ENCODE results near the gene AMN.
"Not testable (repeated sequence)": the region's sequence is repeated elsewhere in the genome, so short reads cannot be mapped to it uniquely, and the experiment has no call there.

Gene AMN

DNA sequence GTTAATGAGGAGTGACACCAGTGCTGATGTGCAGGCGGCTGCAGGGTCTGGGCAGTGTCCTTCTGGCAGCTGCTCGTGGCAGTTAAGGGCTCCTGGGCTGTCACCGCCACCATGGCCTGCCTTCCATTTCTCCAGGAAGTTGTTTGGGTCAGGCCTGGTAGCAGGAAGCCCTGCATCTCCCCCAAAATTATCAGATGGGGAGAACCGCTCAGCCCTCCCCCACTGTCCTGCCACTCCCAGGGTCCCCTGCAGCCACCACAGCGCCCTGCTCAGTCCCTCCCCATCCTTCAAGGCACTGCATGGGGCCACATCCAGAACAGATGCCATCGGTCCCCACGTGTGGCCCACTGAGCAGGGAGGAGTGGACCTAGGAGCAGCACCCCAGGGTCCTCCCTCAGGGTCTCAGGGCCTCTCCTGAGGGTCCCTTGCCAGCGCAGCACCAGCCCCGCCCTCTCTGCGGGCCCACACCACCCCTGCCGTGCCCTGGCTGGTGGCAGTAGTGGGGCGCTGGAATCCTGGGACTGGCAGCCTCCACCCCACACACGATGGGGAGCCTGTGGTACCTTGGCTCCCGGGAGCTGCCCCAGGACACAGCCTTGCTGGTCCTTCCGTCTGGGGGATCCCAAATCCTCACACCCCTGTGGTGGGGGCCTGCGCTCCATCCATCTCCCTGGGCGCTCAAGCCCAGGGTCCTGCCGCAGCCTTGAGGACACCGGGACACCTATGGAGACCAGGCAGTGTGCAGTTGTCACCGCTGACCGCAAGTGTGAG, 10.3 kb upstream of the AMN start:
- no peak for DNase-seq (ENCODE audit: low read depth)

GRCh38 chr14:102913341-102914211, 8.9 kb upstream of the AMN start:
- no peak for DNase-seq (ENCODE audit: low read depth)

DNA sequence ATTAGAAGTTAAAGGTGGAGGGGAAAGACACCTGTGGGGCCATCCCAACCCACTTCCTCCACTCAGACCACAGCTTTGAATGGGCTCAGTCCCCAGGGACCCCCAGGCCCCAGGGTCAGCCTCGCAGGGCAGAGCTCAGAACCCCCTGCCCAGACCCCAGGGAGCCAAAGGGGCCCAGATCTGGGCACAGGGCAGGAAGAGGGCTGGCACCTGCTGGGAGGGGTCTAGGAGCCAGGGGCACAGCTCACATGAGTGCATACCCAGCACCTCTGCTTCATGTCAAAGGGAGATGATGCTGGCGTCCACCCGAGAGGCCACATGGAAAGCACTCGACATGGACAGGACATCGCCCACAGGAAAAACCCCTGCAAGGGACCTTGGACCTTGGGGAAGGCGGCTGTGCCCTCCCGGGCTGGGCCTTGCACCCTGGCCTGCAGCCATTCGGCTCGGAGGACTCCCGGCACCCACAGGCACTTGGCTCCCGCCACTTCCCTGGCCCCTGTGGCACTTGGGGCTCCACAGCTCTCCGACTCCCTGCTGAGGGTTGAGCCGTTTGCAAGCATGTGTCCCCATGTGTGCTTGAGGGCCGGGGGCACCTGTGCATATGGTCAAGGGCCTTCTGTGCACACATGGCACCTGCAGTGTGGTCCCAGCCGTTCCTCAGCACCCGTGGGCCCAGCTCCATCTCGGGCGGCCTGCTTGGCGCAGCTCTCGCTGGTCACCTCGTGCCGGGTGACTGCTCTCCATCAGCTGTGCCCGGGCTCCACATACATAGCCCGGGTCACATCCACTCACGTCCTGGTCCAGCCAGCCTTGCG, 7.8 kb upstream of the AMN start:
- no peak for DNase-seq (ENCODE audit: low read depth)

- no peak for DNase-seq (ENCODE audit: low read depth)
These were observed 7.0 kb upstream of the AMN start for GRCh38 chr14:102915292-102916110.

- no peak for DNase-seq (ENCODE audit: low read depth)
These were observed 6.0 kb upstream of the AMN start for GRCh38 chr14:102916347-102917055.

- DNase-seq (ENCODE audit: low read depth), result no peak
These were observed 5.4 kb upstream of the AMN start for GRCh38 chr14:102917056-102917385.

DNA sequence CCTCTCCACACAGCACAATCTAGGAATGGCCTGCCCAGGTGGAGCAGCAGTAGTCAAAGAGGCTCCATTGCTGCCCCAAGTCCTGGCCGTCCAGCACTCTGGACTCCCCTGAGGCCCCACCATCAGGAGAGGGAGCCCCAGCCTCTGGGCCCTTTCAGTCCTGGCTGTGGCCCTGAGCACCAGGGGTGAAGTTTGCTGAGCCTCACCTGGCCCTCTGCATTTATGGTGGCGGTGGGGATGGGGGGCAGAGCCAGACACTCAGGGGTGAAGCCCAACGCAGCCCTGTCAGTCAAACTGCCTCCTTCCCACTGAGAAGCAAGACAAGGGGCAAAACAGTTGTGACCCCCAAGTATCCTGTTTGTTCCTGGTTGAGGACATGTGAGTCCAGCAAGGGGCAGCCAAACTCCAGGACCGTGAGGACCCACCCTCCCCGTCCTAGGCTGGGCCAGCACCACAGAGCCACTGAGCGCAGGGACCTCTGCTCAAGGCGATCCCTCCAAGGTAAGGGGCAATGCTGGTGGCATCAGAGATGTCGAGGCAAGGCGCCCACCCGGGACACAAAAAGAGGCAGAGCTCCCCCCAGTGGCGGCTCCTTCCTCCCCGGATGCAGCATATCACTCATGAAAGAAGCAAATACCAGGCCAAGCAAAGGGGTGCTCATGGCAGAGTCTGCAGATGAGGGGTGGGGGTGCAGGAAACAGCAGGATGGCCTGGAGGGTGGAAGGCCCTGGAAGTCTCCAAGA, 4.8 kb upstream of the AMN start:
- DNase-seq (ENCODE audit: low read depth), result no peak

- no peak for DNase-seq (ENCODE audit: low read depth)
These were observed 4.0 kb upstream of the AMN start for GRCh38 chr14:102918438-102918837.

DNA sequence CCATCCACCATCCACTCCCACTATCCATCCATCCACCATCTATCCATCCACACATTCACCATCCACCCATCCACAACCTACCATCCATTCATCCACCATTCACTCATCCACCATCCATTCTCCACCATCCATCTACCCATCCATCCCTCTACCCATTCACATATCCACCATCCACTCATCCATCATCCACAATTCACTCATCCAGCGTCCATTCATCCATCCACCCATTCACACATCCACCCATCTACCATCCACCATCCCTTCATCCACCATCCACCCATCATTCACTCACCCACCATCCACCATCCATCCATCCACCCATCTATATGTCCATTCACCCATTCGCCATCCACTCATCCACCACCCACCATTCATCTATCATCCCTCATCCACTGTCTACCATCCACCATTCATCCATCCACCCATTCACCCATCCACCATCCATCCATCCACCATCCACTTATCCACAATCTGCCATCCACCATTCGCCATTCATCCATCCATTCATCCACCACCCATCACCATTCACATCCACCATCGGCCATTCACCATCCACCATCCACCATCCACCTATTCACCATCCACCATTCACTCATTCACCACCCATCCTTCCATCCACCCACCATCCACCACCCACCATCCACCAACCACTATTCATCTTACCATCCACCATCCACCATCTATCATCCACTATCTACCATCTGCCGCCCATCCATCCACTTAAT, 2.0 kb upstream of the AMN start:
- DNase-seq (ENCODE audit: low read depth), result no peak

DNA sequence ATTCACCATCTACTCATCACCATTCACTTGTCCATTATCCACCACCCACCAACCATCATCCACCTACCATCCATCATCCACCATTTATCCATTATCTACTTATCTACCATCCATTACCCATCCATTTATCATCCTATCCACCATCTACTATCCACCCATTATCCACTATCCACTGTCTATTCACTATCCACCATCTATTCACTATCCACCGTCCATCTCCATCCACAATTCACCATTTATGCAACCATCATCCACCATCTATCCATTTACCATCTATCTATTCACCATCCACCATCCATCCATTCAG, 1.5 kb upstream of the AMN start:
- no peak for DNase-seq (ENCODE audit: low read depth)

DNA sequence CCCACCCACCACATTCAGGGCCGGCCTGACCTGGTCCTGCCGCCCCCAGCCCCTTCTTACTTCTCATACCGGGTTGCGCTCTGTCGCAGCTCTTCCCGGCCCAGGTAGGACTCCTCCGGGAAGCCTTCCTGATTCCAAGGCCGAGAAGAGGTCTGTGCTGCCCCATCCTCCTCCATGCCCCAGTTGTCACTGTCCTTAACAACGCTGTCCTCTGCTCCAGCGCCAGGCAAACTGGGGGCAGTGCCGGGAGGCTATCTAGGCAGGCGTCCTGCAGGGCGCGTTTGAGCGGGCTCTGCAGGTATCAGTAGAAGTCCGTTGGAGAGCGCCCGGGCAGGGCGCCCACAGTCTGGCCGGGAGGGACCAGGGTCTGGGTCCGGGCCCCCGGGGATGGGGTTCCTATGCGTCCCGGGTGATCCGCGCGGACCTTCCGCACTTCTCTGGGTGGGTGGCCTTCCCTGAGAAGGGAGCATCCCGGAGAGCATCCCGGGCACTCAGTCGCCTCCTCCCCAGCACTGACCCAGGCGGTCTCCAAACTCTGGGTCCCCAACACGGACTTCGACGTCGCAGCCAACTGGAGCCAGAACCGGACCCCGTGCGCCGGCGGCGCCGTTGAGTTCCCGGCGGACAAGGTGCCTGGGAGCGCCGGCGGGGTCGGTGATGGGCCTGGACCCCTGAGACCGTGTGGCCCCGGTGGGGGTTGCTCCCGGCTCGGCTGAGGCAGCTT, 900 bp downstream of the AMN start:
- DNase-seq (ENCODE audit: low read depth), result no peak

GRCh38 chr14:102923925-102924486, 1.5 kb downstream of the AMN start:
- no peak for DNase-seq (ENCODE audit: low read depth)

- DNase-seq (ENCODE audit: low read depth), result no peak
These were observed 2.4 kb downstream of the AMN start for GRCh38 chr14:102924632-102925588.

GRCh38 chr14:102925646-102926045, 3.2 kb downstream of the AMN start:
- no peak for DNase-seq (ENCODE audit: low read depth)

- no peak for DNase-seq (ENCODE audit: low read depth)
These were observed 3.6 kb downstream of the AMN start for GRCh38 chr14:102926104-102926503.

DNA sequence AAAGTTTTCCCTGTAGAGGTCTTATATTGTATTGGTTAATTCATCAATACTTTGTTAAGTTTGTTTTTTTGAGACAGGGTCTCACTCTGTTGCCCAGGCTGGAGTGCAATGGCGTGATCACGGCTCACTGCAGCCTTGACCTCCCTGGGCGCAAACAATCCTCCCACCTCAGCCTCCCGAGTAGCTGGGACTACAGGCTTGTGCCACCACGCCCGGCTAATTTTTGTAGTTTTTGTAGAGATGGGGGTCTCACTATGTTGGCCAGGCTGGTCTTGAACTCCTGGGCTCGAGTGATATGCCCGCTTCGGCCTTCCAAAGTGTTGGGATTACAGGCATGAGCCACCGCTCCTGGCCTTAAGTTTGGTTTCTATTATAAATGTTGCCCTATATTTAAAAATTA, 4.4 kb downstream of the AMN start:
- not testable (repeated sequence) for DNase-seq (ENCODE audit: low read depth)

GRCh38 chr14:102927346-102927877, 4.9 kb downstream of the AMN start:
- no peak for DNase-seq (ENCODE audit: low read depth)

Data from GM04503 (cell line).